Measurements from ENCODE around the gene EFCAB12. TPM values are rescaled to one million over a fixed set of nuclear protein-coding genes. Genes with fewer than 3 reads are reported as not detected.

Gene EFCAB12
- total RNA-seq, 2 donors from 2014 or later = 0.33 to 0.73 TPM

DNA sequence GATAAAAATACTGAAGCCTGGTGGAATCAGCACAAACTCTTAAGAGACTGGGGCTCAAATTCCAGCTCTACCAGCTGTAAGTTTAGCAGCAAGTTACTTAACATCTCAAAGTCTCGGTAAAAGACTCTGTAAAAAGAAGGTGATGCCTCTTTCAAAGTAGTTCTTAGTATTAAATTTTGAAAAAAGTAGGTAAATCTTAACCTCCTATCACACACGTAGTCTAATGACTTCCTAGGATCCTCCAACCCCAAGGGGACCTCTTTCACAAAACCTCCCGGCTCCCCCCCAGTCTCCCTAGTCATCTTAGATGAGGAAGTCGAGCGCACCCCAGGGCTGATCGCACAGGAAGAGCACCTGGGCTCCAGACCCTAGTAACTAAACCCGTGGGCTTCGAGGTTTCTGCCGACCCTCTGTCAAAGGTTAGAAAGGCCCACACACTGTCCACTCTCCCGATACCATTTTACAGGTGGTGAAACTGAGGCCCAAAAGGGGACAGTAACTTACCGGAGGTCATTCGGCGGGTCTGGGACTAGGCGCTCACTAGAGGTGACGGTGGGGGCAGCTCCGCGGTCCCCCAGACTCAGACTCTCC is 10.9 kb upstream of the EFCAB12 start:
- Mint-ChIP-seq H3K27ac (peak overlapping the region; percentile 95), H3K4me1 (peaks cover 48% of the 10 kb centered on the region), H3K36me3 (ENCODE audit: low read depth) (peaks cover 29% of the 10 kb centered on the region), H3K4me3 (peak overlapping the region; percentile 99), H3K9me3 (no peaks in the 10 kb centered on the region), H3K27me3 (ENCODE audit: insufficient read depth) (no peaks in the 10 kb centered on the region)
- 0% methylated on average over 6 to 17 of the region's 17 CpGs for WGBS, 2 experiments (ENCODE audit: insufficient coverage in 1 of 2, insufficient read length in 1 of 2)
- H3K9me3 ChIP-seq (ENCODE audit: control insufficient read depth, low read length) = no peaks in the 10 kb centered on the region
- H3K27me3 ChIP-seq (ENCODE audit: control insufficient read depth, insufficient read depth, low read length, poor library complexity, severe bottlenecking) = no peaks in the 10 kb centered on the region
- DNase-seq = no peak
- H3K4me3 ChIP-seq (ENCODE audit: low read length) = peak overlapping the region; percentile 96
- TF ChIP-seq, protein P1, sequence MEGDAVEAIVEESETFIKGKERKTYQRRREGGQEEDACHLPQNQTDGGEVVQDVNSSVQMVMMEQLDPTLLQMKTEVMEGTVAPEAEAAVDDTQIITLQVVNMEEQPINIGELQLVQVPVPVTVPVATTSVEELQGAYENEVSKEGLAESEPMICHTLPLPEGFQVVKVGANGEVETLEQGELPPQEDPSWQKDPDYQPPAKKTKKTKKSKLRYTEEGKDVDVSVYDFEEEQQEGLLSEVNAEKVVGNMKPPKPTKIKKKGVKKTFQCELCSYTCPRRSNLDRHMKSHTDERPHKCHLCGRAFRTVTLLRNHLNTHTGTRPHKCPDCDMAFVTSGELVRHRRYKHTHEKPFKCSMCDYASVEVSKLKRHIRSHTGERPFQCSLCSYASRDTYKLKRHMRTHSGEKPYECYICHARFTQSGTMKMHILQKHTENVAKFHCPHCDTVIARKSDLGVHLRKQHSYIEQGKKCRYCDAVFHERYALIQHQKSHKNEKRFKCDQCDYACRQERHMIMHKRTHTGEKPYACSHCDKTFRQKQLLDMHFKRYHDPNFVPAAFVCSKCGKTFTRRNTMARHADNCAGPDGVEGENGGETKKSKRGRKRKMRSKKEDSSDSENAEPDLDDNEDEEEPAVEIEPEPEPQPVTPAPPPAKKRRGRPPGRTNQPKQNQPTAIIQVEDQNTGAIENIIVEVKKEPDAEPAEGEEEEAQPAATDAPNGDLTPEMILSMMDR (conservative IDR thresholded peaks at IDR 0.05) = no peak
- peaks cover 25% of the 10 kb centered on the region for H3K4me1 ChIP-seq (ENCODE audit: control insufficient read depth, insufficient read depth, low read length)
- peak overlapping the region; percentile 73 for H3K9ac ChIP-seq (ENCODE audit: extremely low read depth, low read length, poor library complexity, severe bottlenecking)
- peak overlapping the region; percentile 9 for H3K27ac ChIP-seq (ENCODE audit: low read depth, low read length)
- H3K36me3 ChIP-seq (ENCODE audit: control insufficient read depth, insufficient read depth, low read length) = peaks cover 38% of the 10 kb centered on the region

DNA sequence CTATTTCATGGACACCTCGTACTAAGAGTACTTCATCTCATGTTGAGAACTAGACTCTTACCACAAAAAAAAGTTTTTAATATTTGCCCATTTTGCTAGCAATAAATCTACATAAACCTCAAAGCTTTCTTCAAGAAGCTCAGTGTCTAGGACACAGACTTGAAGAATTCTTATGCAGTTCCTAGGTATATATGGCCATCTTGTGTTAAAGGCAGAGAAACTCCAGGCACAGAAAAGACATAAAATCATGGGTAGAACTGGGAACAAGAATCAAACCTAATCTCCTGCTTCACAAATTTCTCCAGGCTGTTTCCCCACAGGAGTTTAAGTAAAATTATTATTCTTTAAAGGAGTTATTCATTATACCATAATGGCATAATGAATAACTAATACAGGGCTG is 6.9 kb upstream of the EFCAB12 start:
- no peak overlapping the region for H3K9ac ChIP-seq (ENCODE audit: extremely low read depth, low read length, poor library complexity, severe bottlenecking)

DNA sequence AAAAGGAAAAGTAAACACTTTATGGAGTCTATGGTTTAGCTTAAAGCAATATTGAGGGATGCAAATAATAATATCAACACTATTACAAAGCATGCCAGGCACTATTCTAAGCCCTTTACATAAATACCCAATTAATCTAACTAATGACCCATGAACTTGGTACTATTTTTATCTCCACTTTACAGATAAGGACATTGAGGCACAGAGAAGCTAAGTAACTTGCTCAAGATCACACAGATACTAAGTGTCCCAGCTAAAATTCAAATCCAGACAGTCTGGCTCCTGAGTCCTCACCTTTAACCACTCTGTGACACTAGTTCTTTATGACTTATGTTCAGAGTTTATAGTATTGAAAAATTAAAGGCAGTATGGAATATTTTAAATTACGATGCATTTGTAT is 5.7 kb upstream of the EFCAB12 start:
- Histone ChIP-seq H3K36me3 (ENCODE audit: control insufficient read depth, insufficient read depth, low read length) (peaks cover 80% of the 10 kb centered on the region), H3K4me1 (ENCODE audit: control insufficient read depth, insufficient read depth, low read length) (peaks cover 3% of the 10 kb centered on the region), H3K9me3 (ENCODE audit: control insufficient read depth, low read length) (no peaks in the 10 kb centered on the region), H3K9ac (ENCODE audit: extremely low read depth, low read length, poor library complexity, severe bottlenecking) (no peak overlapping the region), H3K27me3 (ENCODE audit: control insufficient read depth, insufficient read depth, low read length, poor library complexity, severe bottlenecking) (no peaks in the 10 kb centered on the region), H3K4me3 (ENCODE audit: low read length) (no peak overlapping the region), H3K27ac (ENCODE audit: low read depth, low read length) (no peak overlapping the region)
- Mint-ChIP-seq H3K9me3 (no peaks in the 10 kb centered on the region), H3K4me1 (peaks cover 29% of the 10 kb centered on the region), H3K27ac (no peak overlapping the region), H3K27me3 (ENCODE audit: insufficient read depth) (no peaks in the 10 kb centered on the region), H3K4me3 (no peak overlapping the region), H3K36me3 (ENCODE audit: low read depth) (peaks cover 56% of the 10 kb centered on the region)
- TF ChIP-seq, protein P1 (conservative IDR thresholded peaks at IDR 0.05) = no peak
- no peak for DNase-seq
- 86% methylated on average over 1 of the region's 1 CpG; no CpG with 5 or more reads in 1 of the 2 experiments for whole genome bisulfite sequencing, 2 experiments (ENCODE audit: insufficient coverage in 1 of 2, insufficient read length in 1 of 2)

More for the DNA sequence above, 6.9 kb upstream of the EFCAB12 start:
- Mint-ChIP-seq H3K4me1 (peaks cover 20% of the 10 kb centered on the region), H3K36me3 (ENCODE audit: low read depth) (peaks cover 56% of the 10 kb centered on the region), H3K9me3 (no peaks in the 10 kb centered on the region), H3K4me3 (no peak overlapping the region), H3K27ac (no peak overlapping the region), H3K27me3 (ENCODE audit: insufficient read depth) (no peaks in the 10 kb centered on the region)
- TF ChIP-seq, protein P1 (conservative IDR thresholded peaks at IDR 0.05) = no peak
- peaks cover 3% of the 10 kb centered on the region for H3K4me1 ChIP-seq (ENCODE audit: control insufficient read depth, insufficient read depth, low read length)
- peak overlapping the region; percentile 48 for H3K4me3 ChIP-seq (ENCODE audit: low read length)
- H3K27ac ChIP-seq (ENCODE audit: low read depth, low read length) = no peak overlapping the region
- 88 to 93% methylated on average over 1 of the region's 1 CpG for WGBS, 2 experiments (ENCODE audit: insufficient coverage in 1 of 2, insufficient read length in 1 of 2)
- no peak for DNase-seq
- no peaks in the 10 kb centered on the region for H3K27me3 ChIP-seq (ENCODE audit: control insufficient read depth, insufficient read depth, low read length, poor library complexity, severe bottlenecking)
- no peaks in the 10 kb centered on the region for H3K9me3 ChIP-seq (ENCODE audit: control insufficient read depth, low read length)
- peaks cover 73% of the 10 kb centered on the region for H3K36me3 ChIP-seq (ENCODE audit: control insufficient read depth, insufficient read depth, low read length)
